ENCODE data around the gene CSRNP3.

CSRNP3 gene

GRCh38 chr2:165610591-165611029 lies 141.1 kb downstream of the CSRNP3 start:
- no peak for TF ChIP-seq SPI1 (IDR thresholded peaks at IDR 0.05; ENCODE audit: low read depth, low read length)
- no peak for TF ChIP-seq POU2F2 (IDR thresholded peaks at IDR 0.05; ENCODE audit: low read depth, low read length)
- no peak for TF ChIP-seq TAF1 (IDR thresholded peaks at IDR 0.05; ENCODE audit: low read depth, low read length)
- FAIRE-seq (no peak), DNase-seq (ENCODE audit: insufficient read length, low spot score) (no peak)

DNA sequence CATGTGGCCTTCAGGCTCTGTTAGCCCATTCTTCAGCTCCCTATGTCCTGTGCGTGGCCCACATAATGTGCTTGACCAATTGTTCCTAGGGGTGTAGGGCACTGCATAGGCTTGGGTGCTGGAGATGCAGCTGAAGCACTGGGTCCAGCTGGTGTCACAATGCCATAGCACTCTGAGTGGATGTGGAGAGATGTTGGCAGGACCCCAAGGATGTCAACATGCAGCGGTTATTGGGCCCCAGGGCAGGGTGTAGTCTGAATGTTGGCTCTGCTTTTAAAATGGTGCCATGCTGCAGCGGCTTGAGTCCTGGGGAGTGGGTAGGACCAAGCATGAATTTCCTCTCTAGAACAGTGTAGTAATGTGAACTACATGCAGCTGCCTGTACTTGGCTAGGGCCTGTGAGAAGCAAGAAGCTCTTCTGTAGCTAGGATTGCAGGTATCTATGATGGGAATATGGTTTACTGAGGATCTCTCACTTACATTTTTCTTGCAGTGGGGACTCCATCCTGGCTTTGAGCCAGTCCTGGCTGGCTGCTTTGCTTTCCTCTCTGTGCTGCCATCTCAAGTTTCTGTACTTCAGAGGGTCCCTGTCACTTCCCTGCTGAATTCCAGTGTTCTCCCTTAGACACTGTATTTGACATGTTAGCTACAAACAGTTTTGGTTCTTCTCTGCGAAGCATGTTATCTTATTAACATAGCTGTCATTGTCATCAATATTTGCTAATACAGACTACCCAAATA lies 148.4 kb downstream of the CSRNP3 start:
- DNase-seq (ENCODE audit: insufficient read length, low spot score) (no peak), FAIRE-seq (no peak)
- TF ChIP-seq POU2F2 (IDR thresholded peaks at IDR 0.05; ENCODE audit: low read depth, low read length) (no peak), SPI1 (IDR thresholded peaks at IDR 0.05; ENCODE audit: low read depth, low read length) (no peak), POLR2A (IDR thresholded peaks at IDR 0.05; ENCODE audit: low read depth, low read length) (no peak), PAX5 (IDR thresholded peaks at IDR 0.05; ENCODE audit: insufficient read depth, low read length, severe bottlenecking) (no peak), POLR2AphosphoS5 (IDR thresholded peaks at IDR 0.05; ENCODE audit: low read depth, low read length) (no peak), TAF1 (IDR thresholded peaks at IDR 0.05; ENCODE audit: low read depth, low read length) (no peak)

- no peak for DNase-seq (ENCODE audit: insufficient read length, low spot score)
- FAIRE-seq, result no peak
- no peak for TF ChIP-seq POLR2AphosphoS5 (IDR thresholded peaks at IDR 0.05; ENCODE audit: low read depth, low read length)
Observed at GRCh38 chr2:165618806-165619205, 149.3 kb downstream of the CSRNP3 start.

DNA sequence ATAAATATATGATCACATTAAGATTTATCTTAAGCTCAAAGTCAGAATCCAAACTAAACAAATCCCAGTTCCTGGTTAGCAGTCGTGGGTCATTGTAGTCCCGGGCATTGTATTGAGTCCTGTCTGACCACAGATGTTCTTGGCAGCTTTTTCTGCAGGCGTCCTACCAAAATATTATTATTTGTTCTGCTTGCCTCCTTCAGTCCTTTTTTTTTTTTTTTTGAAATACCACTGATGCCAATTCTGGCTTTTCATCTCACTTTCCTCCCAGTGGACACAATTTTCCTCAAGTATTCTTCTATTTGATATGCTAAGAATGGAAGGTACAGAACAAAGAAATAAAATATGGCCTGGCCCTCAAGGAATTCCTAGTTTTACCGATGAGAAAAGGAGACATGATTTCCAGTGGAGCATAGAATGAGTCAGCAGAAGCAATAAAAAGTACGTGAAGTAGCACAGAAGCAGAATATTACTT lies 151.6 kb downstream of the CSRNP3 start:
- DNase-seq (ENCODE audit: insufficient read length, low spot score) (no peak), FAIRE-seq (no peak)
- TF ChIP-seq POLR2A (IDR thresholded peaks at IDR 0.05; ENCODE audit: low read depth, low read length) (no peak), POU2F2 (IDR thresholded peaks at IDR 0.05; ENCODE audit: low read depth, low read length) (no peak), SPI1 (IDR thresholded peaks at IDR 0.05; ENCODE audit: low read depth, low read length) (no peak), POLR2AphosphoS5 (IDR thresholded peaks at IDR 0.05; ENCODE audit: low read depth, low read length) (no peak)

- no peak for FAIRE-seq
- TF ChIP-seq PAX5 (IDR thresholded peaks at IDR 0.05; ENCODE audit: insufficient read depth, low read length, severe bottlenecking) (no peak), SPI1 (IDR thresholded peaks at IDR 0.05; ENCODE audit: low read depth, low read length) (no peak), POLR2AphosphoS5 (IDR thresholded peaks at IDR 0.05; ENCODE audit: low read depth, low read length) (no peak), POU2F2 (IDR thresholded peaks at IDR 0.05; ENCODE audit: low read depth, low read length) (no peak), TAF1 (IDR thresholded peaks at IDR 0.05; ENCODE audit: low read depth, low read length) (no peak), POLR2A (IDR thresholded peaks at IDR 0.05; ENCODE audit: low read depth, low read length) (no peak)
Observed at GRCh38 chr2:165623161-165623560, 153.7 kb downstream of the CSRNP3 start.

GRCh38 chr2:165623783-165624469 lies 154.4 kb downstream of the CSRNP3 start:
- FAIRE-seq, result no peak
- no peak for TF ChIP-seq PAX5 (IDR thresholded peaks at IDR 0.05; ENCODE audit: insufficient read depth, low read length, severe bottlenecking)
- TF ChIP-seq SPI1 (IDR thresholded peaks at IDR 0.05; ENCODE audit: low read depth, low read length), result no peak
- TF ChIP-seq POLR2A (IDR thresholded peaks at IDR 0.05; ENCODE audit: low read depth, low read length), result no peak
- TF ChIP-seq POLR2AphosphoS5 (IDR thresholded peaks at IDR 0.05; ENCODE audit: low read depth, low read length), result no peak
- TF ChIP-seq TAF1 (IDR thresholded peaks at IDR 0.05; ENCODE audit: low read depth, low read length), result no peak
- TF ChIP-seq POU2F2 (IDR thresholded peaks at IDR 0.05; ENCODE audit: low read depth, low read length), result no peak
- DNase-seq (ENCODE audit: insufficient read length, low spot score), result no peak

More at GRCh38 chr2:165623161-165623560, 153.7 kb downstream of the CSRNP3 start:
- no peak for DNase-seq (ENCODE audit: insufficient read length, low spot score)

DNA sequence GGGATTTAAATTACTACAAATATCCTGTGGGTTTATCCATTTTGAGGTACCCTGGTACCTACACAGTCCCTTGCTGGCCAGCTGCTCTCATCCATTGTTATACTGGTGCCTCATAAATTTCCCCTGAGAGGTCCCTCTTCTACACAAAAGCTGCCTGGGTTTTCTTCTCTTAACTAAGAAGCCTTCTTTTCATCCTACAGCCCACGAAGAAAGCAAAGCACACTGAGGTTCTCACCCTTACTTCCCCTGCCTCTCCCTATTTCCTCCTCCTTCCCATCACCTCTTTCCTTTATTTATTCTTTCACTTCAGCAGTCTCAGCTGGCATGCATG lies 154.9 kb downstream of the CSRNP3 start:
- DNase-seq (ENCODE audit: insufficient read length, low spot score) (no peak), FAIRE-seq (no peak)
- no peak for TF ChIP-seq POLR2A (IDR thresholded peaks at IDR 0.05; ENCODE audit: low read depth, low read length)
- TF ChIP-seq POLR2AphosphoS5 (IDR thresholded peaks at IDR 0.05; ENCODE audit: low read depth, low read length), result no peak
- TF ChIP-seq TAF1 (IDR thresholded peaks at IDR 0.05; ENCODE audit: low read depth, low read length), result no peak
- no peak for TF ChIP-seq POU2F2 (IDR thresholded peaks at IDR 0.05; ENCODE audit: low read depth, low read length)
- TF ChIP-seq PAX5 (IDR thresholded peaks at IDR 0.05; ENCODE audit: insufficient read depth, low read length, severe bottlenecking), result no peak
- TF ChIP-seq SPI1 (IDR thresholded peaks at IDR 0.05; ENCODE audit: low read depth, low read length), result no peak

DNA sequence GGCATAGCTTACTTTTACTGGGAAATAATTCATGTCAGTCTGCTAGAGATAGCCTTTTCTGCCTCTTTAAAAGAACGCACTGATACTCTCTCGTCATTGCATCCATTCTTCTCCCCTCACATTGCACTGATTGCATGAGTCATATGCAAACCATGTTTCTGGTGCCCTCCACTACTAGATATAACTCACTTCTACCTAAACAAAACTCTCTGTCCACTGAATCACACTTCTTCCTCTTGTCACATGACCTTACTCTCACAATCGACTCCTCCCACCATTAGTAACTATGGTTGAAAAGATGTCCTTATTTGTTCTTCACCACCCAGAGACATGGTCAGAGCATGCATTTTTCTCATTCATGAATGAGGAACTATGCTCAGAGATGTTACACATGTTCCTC lies 158.0 kb downstream of the CSRNP3 start:
- TF ChIP-seq POU2F2 (IDR thresholded peaks at IDR 0.05; ENCODE audit: low read depth, low read length) (no peak), SPI1 (IDR thresholded peaks at IDR 0.05; ENCODE audit: low read depth, low read length) (no peak), POLR2AphosphoS5 (IDR thresholded peaks at IDR 0.05; ENCODE audit: low read depth, low read length) (no peak), TAF1 (IDR thresholded peaks at IDR 0.05; ENCODE audit: low read depth, low read length) (no peak), POLR2A (IDR thresholded peaks at IDR 0.05; ENCODE audit: low read depth, low read length) (no peak), PAX5 (IDR thresholded peaks at IDR 0.05; ENCODE audit: insufficient read depth, low read length, severe bottlenecking) (no peak)
- DNase-seq (ENCODE audit: insufficient read length, low spot score) (no peak), FAIRE-seq (no peak)

- DNase-seq (ENCODE audit: insufficient read length, low spot score) (no peak), FAIRE-seq (no peak)
- TF ChIP-seq POU2F2 (IDR thresholded peaks at IDR 0.05; ENCODE audit: low read depth, low read length) (no peak), TAF1 (IDR thresholded peaks at IDR 0.05; ENCODE audit: low read depth, low read length) (no peak)
Observed at GRCh38 chr2:165629776-165630175, 160.3 kb downstream of the CSRNP3 start.

DNA sequence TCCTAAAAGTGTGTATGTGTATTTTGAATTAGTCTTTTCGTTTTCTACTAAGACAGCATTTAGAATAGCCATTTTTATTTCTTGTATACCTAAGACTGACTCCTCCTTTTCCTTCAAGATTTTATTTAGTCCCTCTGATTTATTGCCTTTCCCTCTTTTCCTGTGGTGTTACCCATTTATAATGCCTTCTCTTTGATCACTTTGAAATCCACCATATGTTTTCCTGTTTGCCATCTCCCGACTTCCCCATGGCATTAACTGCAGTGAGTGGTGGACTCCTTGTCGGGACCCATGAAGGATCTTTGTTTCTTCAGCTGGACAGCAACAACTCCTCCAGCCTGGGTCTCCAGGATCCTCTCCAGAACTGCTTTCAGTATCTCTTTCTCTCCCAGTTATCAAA lies 160.7 kb downstream of the CSRNP3 start:
- TF ChIP-seq POLR2AphosphoS5 (IDR thresholded peaks at IDR 0.05; ENCODE audit: low read depth, low read length) (no peak), PAX5 (IDR thresholded peaks at IDR 0.05; ENCODE audit: insufficient read depth, low read length, severe bottlenecking) (no peak), POU2F2 (IDR thresholded peaks at IDR 0.05; ENCODE audit: low read depth, low read length) (no peak), TAF1 (IDR thresholded peaks at IDR 0.05; ENCODE audit: low read depth, low read length) (no peak), POLR2A (IDR thresholded peaks at IDR 0.05; ENCODE audit: low read depth, low read length) (no peak), SPI1 (IDR thresholded peaks at IDR 0.05; ENCODE audit: low read depth, low read length) (no peak)
- no peak for FAIRE-seq
- DNase-seq (ENCODE audit: insufficient read length, low spot score), result no peak

All from GM12891 (cell line).